ENCODE measurements around the gene TAF13.

TAF13 gene

GRCh38 chr1:109094377-109094803 is 18.6 kb upstream of the TAF13 start:
- Histone ChIP-seq H4K20me1 (ENCODE audit: insufficient read depth, low read length) (no peaks in the 10 kb centered on the region), H3K27ac (ENCODE audit: low read depth, low read length, poor library complexity, severe bottlenecking) (no peak overlapping the region), H3K9me2 (ENCODE audit: low read depth, low read length) (no peaks in the 10 kb centered on the region), H3K4me2 (ENCODE audit: low read length) (no peak overlapping the region), H3K27me3 (ENCODE audit: insufficient read depth, low read length) (no peaks in the 10 kb centered on the region), H3K79me2 (ENCODE audit: insufficient read depth, low read length) (peaks cover 24% of the 10 kb centered on the region), H2AFZ (ENCODE audit: low read length) (no peak overlapping the region), H3K4me1 (ENCODE audit: insufficient read depth, low read length, severe bottlenecking) (peaks cover 28% of the 10 kb centered on the region), H3K9ac (ENCODE audit: low read length) (no peak overlapping the region), H3F3A (ENCODE audit: insufficient read depth, low read length) (no peaks in the 10 kb centered on the region; the same call in 1 of the 2 replicates), H3K9me3 (ENCODE audit: low read length) (no peaks in the 10 kb centered on the region), H3K36me3 (ENCODE audit: insufficient read depth, low read length) (peaks cover 37% of the 10 kb centered on the region), H3K4me3 (ENCODE audit: low read depth, low read length, poor library complexity, severe bottlenecking) (no peak overlapping the region)
- TF ChIP-seq CTCF (IDR thresholded peaks at IDR 0.05; ENCODE audit: low read length) (no peak), EZH2 (IDR thresholded peaks at IDR 0.05; ENCODE audit: borderline replicate concordance, low read length) (no peak)

DNA sequence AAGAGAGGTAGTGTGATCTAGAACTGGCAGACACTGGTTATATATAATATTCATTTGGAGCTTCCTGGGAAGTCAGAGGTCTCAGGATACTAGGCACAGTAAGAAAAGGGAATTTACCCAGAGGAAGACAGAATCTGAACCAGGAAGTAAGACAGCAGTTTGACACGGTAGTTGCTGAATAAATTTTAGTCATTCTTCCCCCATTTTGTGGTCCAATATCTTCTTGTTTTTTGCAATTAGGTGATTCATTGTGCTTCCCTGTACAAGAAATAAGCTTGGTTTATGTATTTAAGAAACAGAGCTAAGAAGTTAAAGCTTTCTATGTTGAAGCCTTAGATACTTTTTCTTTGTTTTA is 16.0 kb upstream of the TAF13 start:
- TF ChIP-seq CTCF (IDR thresholded peaks at IDR 0.05; ENCODE audit: low read length), result no peak
- no peak for TF ChIP-seq EZH2 (IDR thresholded peaks at IDR 0.05; ENCODE audit: borderline replicate concordance, low read length)
- no peak overlapping the region for H2AFZ ChIP-seq (ENCODE audit: low read length)
- no peaks in the 10 kb centered on the region for H4K20me1 ChIP-seq (ENCODE audit: insufficient read depth, low read length)
- H3K9me2 ChIP-seq (ENCODE audit: low read depth, low read length), result no peaks in the 10 kb centered on the region
- H3K79me2 ChIP-seq (ENCODE audit: insufficient read depth, low read length), result peaks cover 24% of the 10 kb centered on the region
- peak overlapping the region; percentile 93 for H3K4me2 ChIP-seq (ENCODE audit: low read length)
- H3K4me1 ChIP-seq (ENCODE audit: insufficient read depth, low read length, severe bottlenecking), result peaks cover 28% of the 10 kb centered on the region
- H3K9me3 ChIP-seq (ENCODE audit: low read length), result no peaks in the 10 kb centered on the region
- H3F3A ChIP-seq (ENCODE audit: insufficient read depth, low read length), result no peaks in the 10 kb centered on the region; the same call in 1 of the 2 replicates
- H3K4me3 ChIP-seq (ENCODE audit: low read depth, low read length, poor library complexity, severe bottlenecking), result peak overlapping the region; percentile 82
- H3K27ac ChIP-seq (ENCODE audit: low read depth, low read length, poor library complexity, severe bottlenecking), result peak overlapping the region; percentile 95
- no peaks in the 10 kb centered on the region for H3K27me3 ChIP-seq (ENCODE audit: insufficient read depth, low read length)
- H3K36me3 ChIP-seq (ENCODE audit: insufficient read depth, low read length), result peaks cover 37% of the 10 kb centered on the region
- H3K9ac ChIP-seq (ENCODE audit: low read length), result peak overlapping the region; percentile 92

GRCh38 chr1:109091078-109091838 is 15.5 kb upstream of the TAF13 start:
- no peaks in the 10 kb centered on the region; the same call in 1 of the 2 replicates for H3F3A ChIP-seq (ENCODE audit: insufficient read depth, low read length)
- peaks cover 28% of the 10 kb centered on the region for H3K4me1 ChIP-seq (ENCODE audit: insufficient read depth, low read length, severe bottlenecking)
- H3K4me3 ChIP-seq (ENCODE audit: low read depth, low read length, poor library complexity, severe bottlenecking), result peak overlapping the region; percentile 82
- peak overlapping the region; percentile 93 for H3K4me2 ChIP-seq (ENCODE audit: low read length)
- H3K9me2 ChIP-seq (ENCODE audit: low read depth, low read length), result no peaks in the 10 kb centered on the region
- no peak overlapping the region for H2AFZ ChIP-seq (ENCODE audit: low read length)
- peak overlapping the region; percentile 92 for H3K9ac ChIP-seq (ENCODE audit: low read length)
- H3K79me2 ChIP-seq (ENCODE audit: insufficient read depth, low read length), result peaks cover 24% of the 10 kb centered on the region
- no peak for TF ChIP-seq CTCF (IDR thresholded peaks at IDR 0.05; ENCODE audit: low read length)
- no peak for TF ChIP-seq EZH2 (IDR thresholded peaks at IDR 0.05; ENCODE audit: borderline replicate concordance, low read length)
- H3K36me3 ChIP-seq (ENCODE audit: insufficient read depth, low read length), result peaks cover 31% of the 10 kb centered on the region
- peak overlapping the region; percentile 95 for H3K27ac ChIP-seq (ENCODE audit: low read depth, low read length, poor library complexity, severe bottlenecking)
- H4K20me1 ChIP-seq (ENCODE audit: insufficient read depth, low read length), result no peaks in the 10 kb centered on the region
- H3K27me3 ChIP-seq (ENCODE audit: insufficient read depth, low read length), result no peaks in the 10 kb centered on the region
- no peaks in the 10 kb centered on the region for H3K9me3 ChIP-seq (ENCODE audit: low read length)

Measured in OCI-LY1 (cell line).